SKM-1 (cell line): ENCODE data around the gene STRA8.

Experiments
- DNase-seq: peaks from one replicate; lab custom pipeline; 2025; ENCODE audit not compliant: unreplicated experiment; lab: John Stamatoyannopoulos, UW

STRA8 gene

GRCh38 chr7:135263321-135263970 is 29.8 kb downstream of the STRA8 start:
- DNase-seq, result no peak

DNA sequence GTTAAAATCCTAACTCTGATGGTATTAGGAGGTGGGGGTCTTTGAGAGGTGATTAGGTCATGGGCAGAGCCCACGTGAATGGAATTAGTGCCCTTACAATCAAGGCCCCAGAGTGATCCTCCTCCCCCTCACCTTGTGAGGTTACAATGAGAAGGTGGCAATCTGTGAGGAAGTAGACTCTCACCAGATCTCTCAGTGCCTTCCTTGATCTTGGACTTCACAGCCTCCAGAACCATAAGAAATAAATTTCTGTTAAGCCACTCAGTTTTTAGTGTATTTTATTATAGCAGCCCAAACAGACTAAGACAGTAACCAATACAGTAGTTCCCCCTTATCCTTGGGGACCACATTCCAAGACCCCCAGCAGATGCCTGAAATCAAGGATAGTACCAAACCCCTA is 32.0 kb downstream of the STRA8 start:
- DNase-seq, result no peak

GRCh38 chr7:135269921-135270320 is 36.3 kb downstream of the STRA8 start:
- no peak for DNase-seq

- DNase-seq, result no peak
These were observed 37.1 kb downstream of the STRA8 start for GRCh38 chr7:135270577-135271254.

- no peak for DNase-seq
These were observed 37.6 kb downstream of the STRA8 start for GRCh38 chr7:135271255-135271615.

- no peak for DNase-seq
These were observed 38.7 kb downstream of the STRA8 start for GRCh38 chr7:135272303-135272702.

DNA sequence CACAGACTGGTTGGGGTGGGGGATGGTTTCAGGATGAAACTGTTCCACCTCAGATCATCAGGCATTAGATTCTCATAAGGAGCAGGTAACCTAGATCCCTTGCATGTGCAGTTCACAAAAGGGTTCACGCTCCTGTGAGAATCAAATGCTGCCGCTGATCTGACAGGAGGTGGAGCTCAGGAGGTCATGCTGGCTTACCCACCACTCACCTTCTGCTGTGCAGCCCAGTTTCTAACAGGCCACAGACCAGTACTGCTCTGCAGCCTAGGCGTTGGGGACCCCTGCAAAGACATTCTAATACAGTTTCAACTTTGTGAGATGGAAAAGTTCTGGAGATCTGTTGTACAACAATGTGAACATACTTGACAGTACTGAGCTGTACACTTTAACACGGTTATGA is 39.9 kb downstream of the STRA8 start:
- DNase-seq, result no peak

GRCh38 chr7:135274495-135275268 is 41.0 kb downstream of the STRA8 start:
- peak; percentile 66 for DNase-seq

DNA sequence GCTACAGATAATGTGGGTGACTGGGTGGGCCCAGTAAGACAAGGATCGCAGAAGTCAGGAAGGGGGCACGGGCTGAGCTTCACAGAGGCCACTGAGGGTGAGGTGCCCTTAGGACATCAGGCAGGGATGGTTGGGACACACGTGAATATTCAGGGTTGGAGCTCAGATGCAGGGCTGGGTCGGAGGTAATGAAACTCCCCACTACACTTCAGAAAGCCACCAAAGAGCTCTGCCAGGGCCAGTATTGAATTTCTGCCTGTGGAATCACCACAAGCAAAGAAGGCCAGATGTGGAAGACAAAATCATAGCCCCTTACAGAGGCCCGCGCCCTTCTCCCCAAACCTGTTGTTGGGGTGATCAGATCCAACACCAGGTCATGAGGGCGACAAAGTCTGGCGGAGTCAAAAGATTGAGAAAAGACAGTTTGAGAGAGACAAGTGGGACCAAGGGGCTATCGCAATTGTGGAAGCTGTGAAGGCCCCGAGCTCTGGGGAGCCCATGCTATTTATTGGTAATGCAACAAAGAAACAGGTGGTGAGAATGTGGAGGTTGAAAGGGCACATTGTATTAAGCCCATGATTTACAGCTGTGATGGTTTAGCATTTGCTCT is 42.4 kb downstream of the STRA8 start:
- no peak for DNase-seq

GRCh38 chr7:135277161-135277560 is 43.5 kb downstream of the STRA8 start:
- no peak for DNase-seq

GRCh38 chr7:135281363-135281949 is 47.8 kb downstream of the STRA8 start:
- peak; percentile 73 for DNase-seq

DNA sequence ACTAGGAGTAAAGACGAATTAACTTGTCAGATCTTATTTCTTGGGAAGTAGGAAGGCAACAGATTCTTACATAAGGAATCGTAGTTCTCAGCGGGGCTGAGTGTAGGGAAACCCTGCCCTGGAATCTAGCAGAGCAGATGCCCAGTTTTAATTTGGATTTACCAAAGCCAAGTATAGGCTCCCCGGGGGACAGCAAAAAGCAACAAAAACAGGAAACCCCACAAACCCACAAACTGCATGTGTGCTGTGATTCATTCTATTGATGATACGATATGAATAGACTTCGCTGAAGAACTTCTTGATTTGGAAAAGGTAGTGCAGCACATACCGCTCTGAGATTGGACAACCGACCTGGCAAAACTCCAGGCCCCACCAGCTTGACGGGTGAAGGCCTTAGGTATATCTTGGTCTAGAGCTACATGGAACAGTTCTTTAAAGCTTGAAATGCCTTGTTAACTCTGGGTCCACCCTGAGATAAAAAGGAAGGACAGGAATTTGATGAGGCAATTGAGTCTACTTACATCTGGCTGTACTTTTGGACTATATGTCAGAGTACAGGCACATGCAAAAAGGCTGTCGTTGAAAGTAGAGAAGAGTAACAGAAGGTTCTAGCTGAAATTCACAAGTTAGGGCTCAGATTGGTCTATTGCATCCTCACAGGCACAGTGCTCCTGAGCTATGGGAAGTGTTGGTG is 49.1 kb downstream of the STRA8 start:
- no peak for DNase-seq

DNA sequence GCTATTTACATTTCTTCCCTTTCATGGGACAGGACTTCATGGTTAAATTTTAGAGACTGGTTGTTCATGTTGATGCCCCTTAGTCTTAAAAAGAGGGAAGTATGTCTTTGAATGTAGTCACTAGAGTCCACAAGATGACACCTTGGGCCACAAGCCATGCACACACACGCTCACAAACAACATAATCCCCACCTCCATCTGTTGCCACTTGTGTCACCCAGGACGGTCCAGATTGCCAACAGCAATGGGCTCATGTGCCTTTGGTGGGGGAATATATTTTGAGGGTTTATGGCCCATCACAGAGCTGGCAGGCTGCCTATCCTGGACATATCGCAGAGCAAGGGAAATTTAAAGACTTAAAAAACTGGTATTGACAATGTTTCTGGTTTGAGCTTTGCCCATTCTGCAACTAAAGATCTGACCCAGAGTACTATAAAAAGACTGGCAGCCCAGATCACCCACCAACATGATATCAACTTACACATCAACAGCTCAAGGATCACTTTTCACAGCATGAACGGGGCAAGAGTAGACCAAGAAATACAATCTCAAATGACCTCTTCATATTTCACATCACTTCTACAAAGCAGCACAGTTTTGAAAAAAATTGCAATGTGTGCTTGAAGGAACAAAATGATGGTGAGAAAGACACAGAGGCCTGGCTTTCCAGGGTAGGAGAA is 50.5 kb downstream of the STRA8 start:
- no peak for DNase-seq

- no peak for DNase-seq
These were observed 52.1 kb downstream of the STRA8 start for GRCh38 chr7:135285547-135286233.

DNA sequence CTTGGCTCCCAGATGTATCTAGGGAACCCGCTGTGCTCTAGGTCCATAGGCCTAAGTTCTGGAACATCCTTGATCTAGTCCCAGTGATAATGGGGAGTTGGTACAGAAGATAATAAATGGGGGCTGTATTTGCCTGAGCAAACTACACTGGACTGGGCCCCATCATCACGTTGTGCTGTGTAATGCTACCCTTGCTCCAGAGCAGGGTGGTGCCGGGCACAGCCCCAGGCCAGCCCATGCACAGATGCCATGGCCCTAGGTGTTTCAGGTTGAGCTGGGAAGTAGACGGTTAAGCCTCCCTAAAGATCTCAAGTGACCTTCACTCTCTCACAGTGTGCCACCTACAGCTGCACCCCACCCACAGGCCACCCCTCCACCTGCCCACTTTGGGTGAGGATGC is 53.2 kb downstream of the STRA8 start:
- DNase-seq, result no peak

GRCh38 chr7:135290594-135290993 is 57.0 kb downstream of the STRA8 start:
- no peak for DNase-seq

DNA sequence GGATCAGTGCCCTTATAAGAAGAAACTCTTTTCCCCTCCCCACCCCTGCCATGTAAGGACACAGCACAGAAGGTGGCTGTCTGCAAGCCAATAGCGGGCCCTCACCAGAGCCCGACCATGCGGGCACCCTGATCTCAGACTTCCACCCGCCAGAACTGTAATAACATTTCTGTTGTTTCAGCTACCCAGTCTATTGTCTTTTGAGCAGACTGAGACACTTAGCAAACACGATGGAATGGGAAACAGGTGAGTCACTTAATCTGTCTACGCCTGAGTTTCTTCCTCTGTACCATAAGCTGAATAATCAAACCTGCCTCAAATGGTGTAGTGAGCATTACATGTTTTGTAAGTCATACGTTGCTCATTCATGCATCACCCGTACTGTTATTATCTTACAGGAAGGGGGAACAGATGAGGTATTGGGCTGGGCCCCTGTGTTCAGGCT is 58.2 kb downstream of the STRA8 start:
- no peak for DNase-seq

- DNase-seq, result no peak
These were observed 65.6 kb downstream of the STRA8 start for GRCh38 chr7:135299235-135299634.

DNA sequence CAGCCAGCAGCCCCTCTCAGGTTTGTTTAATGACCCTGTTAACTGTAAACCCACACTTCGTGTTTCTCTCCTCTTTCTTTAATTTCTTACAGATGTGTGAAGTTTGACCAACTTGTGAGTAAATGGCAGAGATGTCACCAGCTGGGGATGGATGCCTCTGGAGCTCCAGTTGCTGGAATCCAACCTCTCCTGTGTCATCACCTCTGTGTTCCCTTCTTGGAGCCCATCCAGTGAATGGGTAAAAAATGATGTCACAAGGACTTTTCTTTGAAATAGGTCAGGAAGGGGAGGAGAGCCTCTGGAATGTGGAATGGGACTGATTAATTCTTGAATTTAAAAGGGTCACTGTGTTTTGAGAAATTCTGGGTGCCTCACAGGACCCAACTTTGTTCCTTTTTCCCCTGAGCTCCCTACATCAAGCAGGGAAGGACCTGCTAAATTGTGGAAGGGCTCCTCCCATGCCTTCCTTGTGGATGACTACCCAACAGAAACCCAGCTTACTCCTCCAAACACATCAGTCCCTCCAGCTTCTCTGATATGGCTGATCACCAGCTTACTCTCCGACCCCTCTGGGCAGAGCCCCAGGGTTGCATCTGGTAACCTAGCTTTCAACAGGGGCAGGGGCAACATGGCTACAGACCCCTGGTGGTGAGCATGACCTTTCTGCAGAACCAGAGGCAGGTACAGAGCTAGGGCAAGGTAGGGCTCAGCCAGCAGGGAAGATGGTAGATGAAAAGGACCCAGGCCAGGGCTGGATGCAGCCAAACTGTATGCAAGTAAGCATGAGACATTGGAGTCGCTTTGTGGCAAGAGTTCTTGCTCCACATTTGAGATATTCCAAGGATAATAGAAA is 67.5 kb downstream of the STRA8 start:
- no peak for DNase-seq
